ENCODE results near the gene TCN2.

The TCN2 gene

GRCh38 chr22:30607939-30608338 is 965 bp downstream of the TCN2 start:
- DNase-seq (ENCODE audit: low spot score) = no peak
- TF ChIP-seq, protein P1, sequence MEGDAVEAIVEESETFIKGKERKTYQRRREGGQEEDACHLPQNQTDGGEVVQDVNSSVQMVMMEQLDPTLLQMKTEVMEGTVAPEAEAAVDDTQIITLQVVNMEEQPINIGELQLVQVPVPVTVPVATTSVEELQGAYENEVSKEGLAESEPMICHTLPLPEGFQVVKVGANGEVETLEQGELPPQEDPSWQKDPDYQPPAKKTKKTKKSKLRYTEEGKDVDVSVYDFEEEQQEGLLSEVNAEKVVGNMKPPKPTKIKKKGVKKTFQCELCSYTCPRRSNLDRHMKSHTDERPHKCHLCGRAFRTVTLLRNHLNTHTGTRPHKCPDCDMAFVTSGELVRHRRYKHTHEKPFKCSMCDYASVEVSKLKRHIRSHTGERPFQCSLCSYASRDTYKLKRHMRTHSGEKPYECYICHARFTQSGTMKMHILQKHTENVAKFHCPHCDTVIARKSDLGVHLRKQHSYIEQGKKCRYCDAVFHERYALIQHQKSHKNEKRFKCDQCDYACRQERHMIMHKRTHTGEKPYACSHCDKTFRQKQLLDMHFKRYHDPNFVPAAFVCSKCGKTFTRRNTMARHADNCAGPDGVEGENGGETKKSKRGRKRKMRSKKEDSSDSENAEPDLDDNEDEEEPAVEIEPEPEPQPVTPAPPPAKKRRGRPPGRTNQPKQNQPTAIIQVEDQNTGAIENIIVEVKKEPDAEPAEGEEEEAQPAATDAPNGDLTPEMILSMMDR (conservative IDR thresholded peaks at IDR 0.05; ENCODE audit: low read depth) = no peak
- CTCF ChIA-PET = interaction anchor here (2.1 kb wide), 1 partner anchor 156 kb away, joined by 7 read pairs; no protein-coding TSS in a partner anchor
- H3K27ac ChIP-seq = peak overlapping the region; percentile 76
- POLR2A ChIA-PET (ENCODE audit: low non-redundant PET) = no interaction called here

- peak overlapping the region; percentile 76 for H3K27ac ChIP-seq
- ChIA-PET POLR2A (ENCODE audit: low non-redundant PET) (interaction anchor here (0.6 kb wide), 1 partner anchor 1402 kb away, joined by 5 read pairs; no protein-coding TSS in a partner anchor), CTCF (interaction anchor here (0.5 to 0.6 kb wide), 2 partner anchors 27 to 310 kb away, joined by 4 read pairs; no protein-coding TSS in a partner anchor)
- TF ChIP-seq, protein P1 (conservative IDR thresholded peaks at IDR 0.05; ENCODE audit: low read depth) = no peak
- DNase-seq (ENCODE audit: low spot score) = peak; percentile 89
These were observed 2.5 kb downstream of the TCN2 start for GRCh38 chr22:30609260-30610185.

- H3K27ac ChIP-seq = no peak overlapping the region
- TF ChIP-seq, protein P1 (conservative IDR thresholded peaks at IDR 0.05; ENCODE audit: low read depth) = no peak
- no peak for DNase-seq (ENCODE audit: low spot score)
- CTCF ChIA-PET = no interaction called here
- POLR2A ChIA-PET (ENCODE audit: low non-redundant PET) = no interaction called here
These were observed 3.3 kb downstream of the TCN2 start for GRCh38 chr22:30610299-30610698.

GRCh38 chr22:30611197-30611596 is 4.2 kb downstream of the TCN2 start:
- TF ChIP-seq, protein P1 (conservative IDR thresholded peaks at IDR 0.05; ENCODE audit: low read depth) = no peak
- CTCF ChIA-PET = no interaction called here
- DNase-seq (ENCODE audit: low spot score) = no peak
- POLR2A ChIA-PET (ENCODE audit: low non-redundant PET) = no interaction called here
- no peak overlapping the region for H3K27ac ChIP-seq

GRCh38 chr22:30612789-30613188 is 5.8 kb downstream of the TCN2 start:
- TF ChIP-seq, protein P1 (conservative IDR thresholded peaks at IDR 0.05; ENCODE audit: low read depth) = no peak
- no peak for DNase-seq (ENCODE audit: low spot score)
- POLR2A ChIA-PET (ENCODE audit: low non-redundant PET) = no interaction called here
- CTCF ChIA-PET = no interaction called here
- no peak overlapping the region for H3K27ac ChIP-seq

GRCh38 chr22:30614268-30614667 is 7.3 kb downstream of the TCN2 start:
- no peak overlapping the region for H3K27ac ChIP-seq
- POLR2A ChIA-PET (ENCODE audit: low non-redundant PET) = no interaction called here
- DNase-seq (ENCODE audit: low spot score) = no peak
- CTCF ChIA-PET = no interaction called here
- TF ChIP-seq, protein P1 (conservative IDR thresholded peaks at IDR 0.05; ENCODE audit: low read depth) = no peak
